ENCODE data around the gene FBXW8.

The FBXW8 gene

GRCh38 chr12:117032593-117033381 lies 122.0 kb downstream of the FBXW8 start:
- no peak overlapping the region for H3K27ac ChIP-seq
- peaks cover 0 to 14% (median 6%) of the 10 kb centered on the region in 4 donors for H3K4me1 ChIP-seq
- H3K27me3 ChIP-seq, result peaks cover 0 to 30% of the 10 kb centered on the region in 2 donors
- peaks cover 12 to 23% (median 23%) of the 10 kb centered on the region in 3 donors for H3K36me3 ChIP-seq
- no peaks in the 10 kb centered on the region for H3K9me3 ChIP-seq
- TF ChIP-seq CTCF (IDR thresholded peaks at IDR 0.05), result no peak
- peak in 1 of 2 donors; percentile 56 for DNase-seq
- no peak overlapping the region for H3K4me3 ChIP-seq
- intact Hi-C loops (cut with DNase I; ENCODE audit: low total_unique reads), result no loop called here

GRCh38 chr12:117033382-117034221 lies 122.9 kb downstream of the FBXW8 start:
- H3K27ac ChIP-seq, result no peak overlapping the region
- peaks cover 0 to 30% of the 10 kb centered on the region in 2 donors for H3K27me3 ChIP-seq
- no peaks in the 10 kb centered on the region for H3K9me3 ChIP-seq
- peaks cover 0 to 14% (median 6%) of the 10 kb centered on the region in 4 donors for H3K4me1 ChIP-seq
- peaks cover 4 to 15% (median 15%) of the 10 kb centered on the region in 3 donors for H3K36me3 ChIP-seq
- TF ChIP-seq CTCF (IDR thresholded peaks at IDR 0.05), result no peak
- no peak for DNase-seq
- no peak overlapping the region for H3K4me3 ChIP-seq
- intact Hi-C loops (cut with DNase I; ENCODE audit: low total_unique reads), result no loop called here

GRCh38 chr12:117034249-117034648 lies 123.5 kb downstream of the FBXW8 start:
- Histone ChIP-seq H3K4me3 (no peak overlapping the region), H3K9me3 (no peaks in the 10 kb centered on the region), H3K4me1 (peaks cover 0 to 14% (median 6%) of the 10 kb centered on the region in 4 donors), H3K27ac (no peak overlapping the region), H3K36me3 (peaks cover 0 to 12% (median 10%) of the 10 kb centered on the region in 3 donors), H3K27me3 (peaks cover 0 to 30% of the 10 kb centered on the region in 2 donors)
- intact Hi-C loops (cut with DNase I; ENCODE audit: low total_unique reads), result no loop called here
- no peak for DNase-seq
- TF ChIP-seq CTCF (IDR thresholded peaks at IDR 0.05), result no peak

GRCh38 chr12:117034701-117035151 lies 124.0 kb downstream of the FBXW8 start:
- H3K4me1 ChIP-seq, result peaks cover 0 to 14% (median 6%) of the 10 kb centered on the region in 4 donors
- intact Hi-C loops (cut with DNase I; ENCODE audit: low total_unique reads), result no loop called here
- DNase-seq, result no peak

More at GRCh38 chr12:117034701-117035151, 124.0 kb downstream of the FBXW8 start:
- peaks cover 0 to 8% (median 5%) of the 10 kb centered on the region in 3 donors for H3K36me3 ChIP-seq
- no peak for TF ChIP-seq CTCF (IDR thresholded peaks at IDR 0.05)
- peaks cover 0 to 30% of the 10 kb centered on the region in 2 donors for H3K27me3 ChIP-seq
- H3K9me3 ChIP-seq, result no peaks in the 10 kb centered on the region
- H3K27ac ChIP-seq, result no peak overlapping the region
- no peak overlapping the region for H3K4me3 ChIP-seq

Data from tibial artery (tissue), 4 donors.